ENCODE data around the gene RITA1.

Gene RITA1

DNA sequence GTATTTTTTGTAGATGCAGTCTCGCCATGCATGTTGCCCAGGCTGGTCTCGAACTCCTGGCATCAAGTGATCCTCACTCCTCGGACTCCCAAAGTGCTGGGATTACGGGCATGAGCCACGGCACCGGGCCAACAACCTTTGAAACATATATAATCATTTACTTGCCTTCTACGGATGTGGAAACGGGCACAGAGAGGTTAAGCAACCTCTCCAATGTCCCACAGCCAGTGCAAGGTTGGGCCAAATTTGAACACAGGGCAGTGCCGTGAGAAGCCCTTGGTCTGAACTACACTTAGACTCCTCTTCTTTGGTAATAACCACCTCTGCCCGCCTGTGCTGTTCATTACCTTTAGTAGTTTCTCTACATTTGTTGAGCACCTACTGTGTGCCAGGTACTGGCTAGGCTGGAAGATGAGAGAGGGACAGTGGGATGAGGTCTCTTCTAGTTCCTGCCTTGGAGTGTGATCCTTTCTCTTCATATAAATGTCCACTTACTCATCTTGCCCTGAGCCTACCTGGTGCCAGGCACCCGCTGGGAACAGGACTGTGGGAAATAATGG, 2.4 kb upstream of the RITA1 start:
- H3K9ac ChIP-seq (ENCODE audit: low read depth, low read length): no peak overlapping the region
- no peaks in the 10 kb centered on the region for H3K27me3 ChIP-seq (ENCODE audit: control insufficient read depth, insufficient read depth, low read length)

DNA sequence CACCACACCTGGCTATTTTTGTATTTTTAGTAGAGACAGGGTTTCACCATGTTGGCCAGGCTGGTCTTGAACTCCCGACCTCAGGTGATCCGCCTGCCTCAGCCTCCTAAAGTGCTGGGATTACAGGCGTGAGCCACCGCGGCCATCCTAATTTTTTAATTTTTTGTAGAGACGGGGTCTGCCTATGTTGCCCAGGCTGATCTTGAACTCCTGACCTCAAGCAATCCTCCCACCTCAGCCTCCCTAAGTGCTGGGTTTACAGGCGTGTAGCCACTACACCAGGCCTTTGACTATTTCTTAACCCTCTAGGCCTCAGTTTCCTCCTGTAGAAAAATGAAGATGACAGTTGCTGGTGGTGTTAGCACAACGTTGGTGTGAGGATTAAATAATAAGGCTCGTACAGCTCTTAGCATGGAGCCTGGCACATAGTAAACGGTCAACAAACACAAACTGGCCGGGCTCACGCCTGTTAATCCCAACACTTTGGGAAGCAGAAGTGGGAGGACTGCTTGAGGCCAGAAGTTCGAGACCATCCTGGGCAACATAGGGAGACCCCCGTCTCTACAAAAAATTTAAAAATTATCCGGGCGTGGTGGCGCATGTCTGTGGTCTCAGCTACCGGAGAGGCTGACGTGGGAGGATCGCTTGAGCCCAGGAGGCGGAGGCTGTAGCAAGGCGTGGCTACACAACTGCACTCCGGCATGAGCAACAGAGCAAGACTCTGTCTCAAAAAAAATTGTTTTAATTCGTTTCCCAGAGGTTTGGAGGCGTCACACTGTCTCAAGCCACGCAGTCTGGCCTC, 1.2 kb upstream of the RITA1 start:
- H3K4me3 ChIP-seq (ENCODE audit: low read depth, low read length): peak overlapping the region; percentile 94
- H3K27ac ChIP-seq (ENCODE audit: low read depth, low read length): peak overlapping the region; percentile 90
- H3K9me3 ChIP-seq (ENCODE audit: control insufficient read depth, insufficient read depth, low read length): no peaks in the 10 kb centered on the region
- 0 out of 2 replicates have a peak, but pooled peaks cover 3% of the 10 kb centered on the region for H3K4me1 ChIP-seq (ENCODE audit: control insufficient read depth, insufficient read depth, low read length)
- peaks cover 39% of the 10 kb centered on the region for H3K36me3 ChIP-seq (ENCODE audit: control insufficient read depth, insufficient read depth, low read length)
- no peaks in the 10 kb centered on the region for H3K27me3 ChIP-seq (ENCODE audit: control insufficient read depth, insufficient read depth, low read length)
- H3K9ac ChIP-seq (ENCODE audit: low read depth, low read length): peak overlapping the region; percentile 95; the same call in 1 of the 2 replicates

More for the DNA sequence above, 2.4 kb upstream of the RITA1 start:
- no peak overlapping the region for H3K27ac ChIP-seq (ENCODE audit: low read depth, low read length)
- H3K4me1 ChIP-seq (ENCODE audit: control insufficient read depth, insufficient read depth, low read length): 0 out of 2 replicates have a peak, but pooled peaks cover 3% of the 10 kb centered on the region
- H3K4me3 ChIP-seq (ENCODE audit: low read depth, low read length): no peak overlapping the region
- peaks cover 47% of the 10 kb centered on the region for H3K36me3 ChIP-seq (ENCODE audit: control insufficient read depth, insufficient read depth, low read length)
- H3K9me3 ChIP-seq (ENCODE audit: control insufficient read depth, insufficient read depth, low read length): no peaks in the 10 kb centered on the region

DNA sequence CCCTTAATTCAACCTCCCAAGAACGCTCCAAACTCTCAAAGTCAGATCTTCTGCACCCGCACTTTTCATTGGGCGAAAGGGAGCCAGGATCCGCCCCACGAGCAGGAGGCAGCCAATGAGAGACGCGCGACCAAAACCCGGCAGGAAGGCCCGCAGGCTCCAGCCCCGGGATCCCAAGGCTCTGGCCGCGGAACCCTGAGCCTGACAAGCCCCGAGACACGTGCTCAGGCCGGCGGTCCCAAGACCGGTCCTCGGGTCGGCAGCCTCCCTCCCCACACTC, 681 bp upstream of the RITA1 start:
- peak overlapping the region; percentile 94 for H3K4me3 ChIP-seq (ENCODE audit: low read depth, low read length)
- 0 out of 2 replicates have a peak, but pooled peaks cover 3% of the 10 kb centered on the region for H3K4me1 ChIP-seq (ENCODE audit: control insufficient read depth, insufficient read depth, low read length)
- H3K9me3 ChIP-seq (ENCODE audit: control insufficient read depth, insufficient read depth, low read length): no peaks in the 10 kb centered on the region
- peak overlapping the region; percentile 95 for H3K9ac ChIP-seq (ENCODE audit: low read depth, low read length)
- H3K36me3 ChIP-seq (ENCODE audit: control insufficient read depth, insufficient read depth, low read length): peaks cover 38% of the 10 kb centered on the region
- H3K27me3 ChIP-seq (ENCODE audit: control insufficient read depth, insufficient read depth, low read length): no peaks in the 10 kb centered on the region
- H3K27ac ChIP-seq (ENCODE audit: low read depth, low read length): peak overlapping the region; percentile 90

DNA sequence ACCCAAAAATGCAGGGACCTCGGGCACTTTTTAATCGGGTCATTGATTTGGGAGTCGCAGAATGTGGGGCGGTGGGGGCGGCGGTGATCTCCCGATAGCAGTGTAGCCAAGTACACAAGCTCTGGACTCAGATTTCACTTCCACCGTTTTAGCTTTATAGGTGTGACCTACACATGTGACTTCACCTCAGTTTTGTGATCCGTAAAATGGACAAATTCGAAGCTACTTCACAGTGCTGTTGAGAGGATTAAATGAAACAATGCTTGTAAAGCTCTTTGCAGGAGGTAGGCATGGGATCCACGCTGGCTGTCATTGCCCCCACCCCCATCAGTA, 478 bp downstream of the RITA1 start:
- peak overlapping the region; percentile 90 for H3K27ac ChIP-seq (ENCODE audit: low read depth, low read length)

DNA sequence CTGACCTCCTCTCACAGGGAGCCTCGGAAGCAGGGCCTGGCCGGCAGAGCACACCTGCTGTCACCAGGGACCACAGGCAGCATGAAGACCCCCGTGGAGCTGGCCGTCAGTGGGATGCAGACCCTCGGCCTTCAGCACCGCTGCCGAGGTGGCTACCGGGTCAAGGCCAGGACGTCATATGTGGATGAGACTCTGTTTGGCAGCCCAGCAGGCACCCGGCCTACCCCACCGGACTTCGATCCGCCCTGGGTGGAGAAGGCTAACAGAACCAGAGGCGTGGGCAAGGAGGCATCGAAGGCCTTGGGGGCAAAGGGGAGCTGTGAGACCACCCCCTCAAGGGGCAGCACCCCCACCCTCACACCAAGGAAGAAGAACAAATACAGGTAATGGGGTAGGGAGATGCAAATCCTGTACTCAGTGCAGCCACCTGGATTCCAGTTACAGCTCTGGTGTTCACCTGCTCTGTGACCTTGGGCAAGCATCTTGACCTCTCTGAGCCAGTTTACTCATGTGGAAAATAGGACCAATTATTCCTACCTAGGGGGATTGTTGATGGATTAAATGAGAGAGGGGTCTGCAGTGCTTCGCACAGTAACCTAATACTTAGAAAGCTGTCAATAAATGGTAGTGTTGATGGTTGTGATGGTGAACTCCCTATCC, 1.3 kb downstream of the RITA1 start:
- no peaks in the 10 kb centered on the region for H3K9me3 ChIP-seq (ENCODE audit: control insufficient read depth, insufficient read depth, low read length)
- no peak overlapping the region for H3K4me3 ChIP-seq (ENCODE audit: low read depth, low read length)

More for the DNA sequence above, 478 bp downstream of the RITA1 start:
- H3K9me3 ChIP-seq (ENCODE audit: control insufficient read depth, insufficient read depth, low read length): no peaks in the 10 kb centered on the region
- 0 out of 2 replicates have a peak, but pooled peaks cover 3% of the 10 kb centered on the region for H3K4me1 ChIP-seq (ENCODE audit: control insufficient read depth, insufficient read depth, low read length)
- H3K9ac ChIP-seq (ENCODE audit: low read depth, low read length): peak overlapping the region; percentile 95
- H3K36me3 ChIP-seq (ENCODE audit: control insufficient read depth, insufficient read depth, low read length): peaks cover 35% of the 10 kb centered on the region
- H3K27me3 ChIP-seq (ENCODE audit: control insufficient read depth, insufficient read depth, low read length): no peaks in the 10 kb centered on the region
- H3K4me3 ChIP-seq (ENCODE audit: low read depth, low read length): peak overlapping the region; percentile 94

DNA sequence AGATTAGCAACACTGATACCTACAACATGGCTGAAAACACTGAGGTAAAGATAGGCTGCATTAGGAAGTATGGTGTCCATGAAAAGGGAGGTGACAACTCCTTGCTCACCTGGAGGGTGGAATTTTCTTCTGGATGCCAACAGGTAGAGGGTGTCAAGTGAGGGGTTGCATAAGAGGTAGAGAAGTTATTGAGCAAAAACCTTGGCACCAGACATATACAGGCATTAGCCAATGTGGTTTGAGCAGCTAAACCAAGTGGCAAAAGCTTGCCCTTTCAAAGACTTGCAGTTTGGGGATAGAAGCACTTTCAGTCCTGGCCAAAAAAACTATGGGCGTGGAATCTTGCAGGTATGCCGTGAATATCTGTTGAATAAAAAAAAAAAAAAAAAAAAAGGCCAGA, 3.8 kb downstream of the RITA1 start:
- no peak overlapping the region for H3K27ac ChIP-seq (ENCODE audit: low read depth, low read length)
- 0 out of 2 replicates have a peak, but pooled peaks cover 3% of the 10 kb centered on the region for H3K4me1 ChIP-seq (ENCODE audit: control insufficient read depth, insufficient read depth, low read length)
- peaks cover 43% of the 10 kb centered on the region for H3K36me3 ChIP-seq (ENCODE audit: control insufficient read depth, insufficient read depth, low read length)
- H3K27me3 ChIP-seq (ENCODE audit: control insufficient read depth, insufficient read depth, low read length): no peaks in the 10 kb centered on the region
- H3K9ac ChIP-seq (ENCODE audit: low read depth, low read length): no peak overlapping the region
- H3K4me3 ChIP-seq (ENCODE audit: low read depth, low read length): no peak overlapping the region
- no peaks in the 10 kb centered on the region for H3K9me3 ChIP-seq (ENCODE audit: control insufficient read depth, insufficient read depth, low read length)

More for the DNA sequence above, 1.3 kb downstream of the RITA1 start:
- Histone ChIP-seq H3K27ac (ENCODE audit: low read depth, low read length) (no peak overlapping the region), H3K4me1 (ENCODE audit: control insufficient read depth, insufficient read depth, low read length) (0 out of 2 replicates have a peak, but pooled peaks cover 3% of the 10 kb centered on the region), H3K36me3 (ENCODE audit: control insufficient read depth, insufficient read depth, low read length) (peaks cover 41% of the 10 kb centered on the region), H3K27me3 (ENCODE audit: control insufficient read depth, insufficient read depth, low read length) (no peaks in the 10 kb centered on the region), H3K9ac (ENCODE audit: low read depth, low read length) (no peak overlapping the region)

DNA sequence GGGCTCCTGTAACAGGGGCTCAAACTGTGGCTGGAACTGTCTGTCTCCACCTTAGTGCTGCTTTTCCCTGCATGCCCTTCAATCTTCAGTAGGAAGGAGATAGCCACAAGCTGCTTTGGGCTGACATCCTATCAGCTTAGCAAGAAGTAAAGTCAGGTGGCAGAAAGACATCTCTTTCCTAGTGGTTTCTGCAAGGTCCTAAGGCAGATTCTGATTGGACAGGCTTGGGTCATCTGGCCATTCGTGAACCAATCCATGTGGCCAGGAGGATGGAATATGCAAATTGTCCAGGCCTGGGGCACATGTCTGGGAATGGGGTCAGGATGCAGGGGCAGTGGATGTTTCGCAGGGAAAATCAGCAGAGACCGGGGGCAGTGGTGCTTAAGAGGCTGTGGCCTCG, 5.2 kb downstream of the RITA1 start:
- H3K36me3 ChIP-seq (ENCODE audit: control insufficient read depth, insufficient read depth, low read length): peaks cover 43% of the 10 kb centered on the region
- no peak overlapping the region for H3K9ac ChIP-seq (ENCODE audit: low read depth, low read length)
- 0 out of 2 replicates have a peak, but pooled peaks cover 3% of the 10 kb centered on the region for H3K4me1 ChIP-seq (ENCODE audit: control insufficient read depth, insufficient read depth, low read length)
- no peaks in the 10 kb centered on the region for H3K27me3 ChIP-seq (ENCODE audit: control insufficient read depth, insufficient read depth, low read length)
- H3K27ac ChIP-seq (ENCODE audit: low read depth, low read length): no peak overlapping the region
- H3K4me3 ChIP-seq (ENCODE audit: low read depth, low read length): no peak overlapping the region
- no peaks in the 10 kb centered on the region for H3K9me3 ChIP-seq (ENCODE audit: control insufficient read depth, insufficient read depth, low read length)

DNA sequence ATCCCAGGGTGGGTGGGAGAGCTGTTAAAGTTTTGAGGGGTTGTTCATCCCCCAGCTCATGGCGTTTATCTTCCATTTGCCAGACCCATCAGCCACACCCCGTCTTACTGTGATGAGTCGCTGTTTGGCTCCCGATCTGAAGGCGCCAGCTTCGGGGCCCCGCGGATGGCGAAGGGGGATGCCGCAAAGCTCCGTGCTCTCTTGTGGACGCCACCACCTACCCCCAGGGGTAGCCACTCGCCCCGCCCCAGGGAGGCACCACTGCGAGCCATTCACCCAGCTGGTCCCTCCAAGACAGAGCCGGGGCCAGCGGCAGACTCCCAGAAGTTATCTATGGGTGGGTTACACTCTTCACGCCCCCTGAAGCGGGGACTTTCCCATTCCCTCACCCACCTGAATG, 5.7 kb downstream of the RITA1 start:
- Histone ChIP-seq H3K9ac (ENCODE audit: low read depth, low read length) (no peak overlapping the region), H3K4me1 (ENCODE audit: control insufficient read depth, insufficient read depth, low read length) (0 out of 2 replicates have a peak, but pooled peaks cover 2% of the 10 kb centered on the region), H3K9me3 (ENCODE audit: control insufficient read depth, insufficient read depth, low read length) (no peaks in the 10 kb centered on the region), H3K27ac (ENCODE audit: low read depth, low read length) (no peak overlapping the region), H3K36me3 (ENCODE audit: control insufficient read depth, insufficient read depth, low read length) (peaks cover 43% of the 10 kb centered on the region), H3K4me3 (ENCODE audit: low read depth, low read length) (no peak overlapping the region), H3K27me3 (ENCODE audit: control insufficient read depth, insufficient read depth, low read length) (no peaks in the 10 kb centered on the region)

DNA sequence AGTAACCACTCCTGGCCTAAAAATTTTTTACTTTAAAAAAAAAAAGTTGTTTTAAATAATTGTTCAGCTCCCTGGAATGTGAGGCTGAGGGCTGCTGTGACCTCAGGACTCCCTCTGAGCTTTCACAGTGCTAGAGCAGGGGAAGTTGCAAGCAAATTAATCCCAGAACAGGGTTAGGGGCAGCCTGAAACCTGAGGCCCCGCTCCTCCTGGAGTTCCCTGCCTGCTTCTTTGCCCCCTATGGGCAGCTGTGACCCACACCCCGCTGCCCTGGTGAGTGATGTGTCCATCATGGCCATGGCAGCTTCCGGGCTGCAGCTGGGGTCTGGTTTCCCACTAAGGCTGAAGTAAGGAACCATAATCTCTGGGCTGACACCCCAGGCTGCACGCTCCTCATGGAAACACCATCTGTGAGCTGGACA, 9.5 kb downstream of the RITA1 start:
- Histone ChIP-seq H3K27ac (ENCODE audit: low read depth, low read length) (peak overlapping the region; percentile 31), H3K9me3 (ENCODE audit: control insufficient read depth, insufficient read depth, low read length) (no peaks in the 10 kb centered on the region), H3K4me3 (ENCODE audit: low read depth, low read length) (no peak overlapping the region), H3K4me1 (ENCODE audit: control insufficient read depth, insufficient read depth, low read length) (no peaks in the 10 kb centered on the region), H3K9ac (ENCODE audit: low read depth, low read length) (no peak overlapping the region), H3K36me3 (ENCODE audit: control insufficient read depth, insufficient read depth, low read length) (peaks cover 27% of the 10 kb centered on the region), H3K27me3 (ENCODE audit: control insufficient read depth, insufficient read depth, low read length) (no peaks in the 10 kb centered on the region)

DNA sequence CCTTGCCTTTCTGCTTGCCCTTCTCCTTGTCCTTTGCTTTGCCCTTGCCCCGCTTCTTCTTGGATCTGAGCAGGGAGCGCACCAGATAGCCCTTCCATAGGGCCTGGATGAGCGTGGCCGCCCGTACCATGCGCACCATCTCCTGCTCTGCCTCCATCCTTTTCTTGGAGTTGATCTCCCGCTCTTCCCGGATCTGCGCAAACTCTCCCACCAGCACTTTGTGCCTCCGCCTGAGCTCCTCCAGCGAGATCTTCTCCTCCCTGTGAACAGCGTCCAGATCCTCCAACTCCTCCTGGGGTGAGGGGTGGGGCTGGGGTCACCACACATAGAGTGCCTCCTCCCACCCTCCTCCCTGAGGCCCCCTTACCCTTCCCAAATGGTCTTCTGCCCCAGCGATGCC, 10.1 kb downstream of the RITA1 start:
- Histone ChIP-seq H3K36me3 (ENCODE audit: control insufficient read depth, insufficient read depth, low read length) (peaks cover 22% of the 10 kb centered on the region), H3K9ac (ENCODE audit: low read depth, low read length) (no peak overlapping the region), H3K4me3 (ENCODE audit: low read depth, low read length) (no peak overlapping the region), H3K27ac (ENCODE audit: low read depth, low read length) (no peak overlapping the region), H3K4me1 (ENCODE audit: control insufficient read depth, insufficient read depth, low read length) (no peaks in the 10 kb centered on the region), H3K27me3 (ENCODE audit: control insufficient read depth, insufficient read depth, low read length) (no peaks in the 10 kb centered on the region), H3K9me3 (ENCODE audit: control insufficient read depth, insufficient read depth, low read length) (no peaks in the 10 kb centered on the region)

DNA sequence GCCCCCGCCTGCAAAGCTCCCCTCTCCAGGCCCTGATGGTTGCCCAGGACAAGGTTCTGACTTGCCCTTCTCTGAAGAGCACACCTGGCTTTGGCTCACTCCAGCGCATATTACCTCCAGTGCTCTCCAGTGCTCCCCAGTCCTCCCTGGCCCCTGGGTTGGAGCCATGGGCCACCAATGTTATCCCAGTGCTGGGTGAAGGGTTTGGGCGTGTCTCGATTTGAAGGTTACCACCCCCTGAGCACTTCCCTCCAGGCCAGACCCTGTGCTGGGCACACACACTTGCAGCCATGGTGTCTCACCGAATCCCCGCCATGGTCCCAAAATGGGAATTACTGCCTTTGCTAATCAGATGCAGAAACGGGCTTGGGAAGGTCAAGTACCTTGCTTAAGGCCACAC, 11.1 kb downstream of the RITA1 start:
- no peak overlapping the region for H3K27ac ChIP-seq (ENCODE audit: low read depth, low read length)
- H3K36me3 ChIP-seq (ENCODE audit: control insufficient read depth, insufficient read depth, low read length): peaks cover 12% of the 10 kb centered on the region
- H3K9me3 ChIP-seq (ENCODE audit: control insufficient read depth, insufficient read depth, low read length): no peaks in the 10 kb centered on the region
- H3K9ac ChIP-seq (ENCODE audit: low read depth, low read length): no peak overlapping the region
- no peaks in the 10 kb centered on the region for H3K4me1 ChIP-seq (ENCODE audit: control insufficient read depth, insufficient read depth, low read length)
- H3K27me3 ChIP-seq (ENCODE audit: control insufficient read depth, insufficient read depth, low read length): no peaks in the 10 kb centered on the region
- no peak overlapping the region for H3K4me3 ChIP-seq (ENCODE audit: low read depth, low read length)
